Skeletal muscle cell (primary cell): ENCODE results near the gene TNIK.
A peak's percentile ranks its signal among the peaks of the same experiment; 100 is the strongest.
"Not testable (repeated sequence)": the region's sequence is repeated elsewhere in the genome, so short reads cannot be mapped to it uniquely, and the experiment has no call there.

Experiments used
- DNase-seq: peaks from one replicate; pipeline ENCODE4 v3.0.0-alpha.2; 2010; ENCODE audit warnings: low read depth
- H3K4me3 ChIP-seq: 2 replicates; pipeline ENCODE4 v1.5.1; 2011; ENCODE audit warnings: low read depth, mild to moderate bottlenecking, control low read depth, low read length, moderate library complexity

The TNIK gene

GRCh38 chr3:171452328-171452727 is 7.9 kb downstream of the TNIK start:
- H3K4me3 ChIP-seq = no peak overlapping the region
- no peak for DNase-seq

- DNase-seq = no peak
- no peak overlapping the region for H3K4me3 ChIP-seq
These were observed 8.3 kb downstream of the TNIK start for GRCh38 chr3:171451915-171452314.

- H3K4me3 ChIP-seq, DNase-seq: not testable (repeated sequence)
These were observed 12.7 kb downstream of the TNIK start for GRCh38 chr3:171447579-171447891.

- peak; percentile 36 for DNase-seq
- H3K4me3 ChIP-seq = no peak overlapping the region
These were observed 13.2 kb downstream of the TNIK start for GRCh38 chr3:171446801-171447578.

GRCh38 chr3:171446301-171446700 is 13.9 kb downstream of the TNIK start:
- H3K4me3 ChIP-seq = no peak overlapping the region
- DNase-seq = no peak

GRCh38 chr3:171445620-171446204 is 14.5 kb downstream of the TNIK start:
- no peak for DNase-seq
- H3K4me3 ChIP-seq = no peak overlapping the region

- DNase-seq = no peak
- no peak overlapping the region for H3K4me3 ChIP-seq
These were observed 16.1 kb downstream of the TNIK start for GRCh38 chr3:171444001-171444690.

- DNase-seq = no peak
- no peak overlapping the region for H3K4me3 ChIP-seq
These were observed 16.8 kb downstream of the TNIK start for GRCh38 chr3:171443211-171443957.

GRCh38 chr3:171442184-171442583 is 18.0 kb downstream of the TNIK start:
- H3K4me3 ChIP-seq = no peak overlapping the region
- DNase-seq = no peak

- DNase-seq = no peak
- H3K4me3 ChIP-seq = no peak overlapping the region
These were observed 18.8 kb downstream of the TNIK start for GRCh38 chr3:171441381-171441780.

- no peak overlapping the region for H3K4me3 ChIP-seq
- no peak for DNase-seq
These were observed 20.2 kb downstream of the TNIK start for GRCh38 chr3:171439996-171440395.

- H3K4me3 ChIP-seq = no peak overlapping the region
- no peak for DNase-seq
These were observed 23.0 kb downstream of the TNIK start for GRCh38 chr3:171437115-171437756.

GRCh38 chr3:171436380-171436779 is 23.8 kb downstream of the TNIK start:
- H3K4me3 ChIP-seq = no peak overlapping the region
- DNase-seq = no peak

- DNase-seq = no peak
- no peak overlapping the region for H3K4me3 ChIP-seq
These were observed 24.4 kb downstream of the TNIK start for GRCh38 chr3:171435757-171436156.

- no peak for DNase-seq
- no peak overlapping the region for H3K4me3 ChIP-seq
These were observed 25.1 kb downstream of the TNIK start for GRCh38 chr3:171435143-171435542.

- no peak for DNase-seq
- no peak overlapping the region for H3K4me3 ChIP-seq
These were observed 27.7 kb downstream of the TNIK start for GRCh38 chr3:171432548-171432947.

GRCh38 chr3:171431550-171431949 is 28.7 kb downstream of the TNIK start:
- no peak for DNase-seq
- no peak overlapping the region for H3K4me3 ChIP-seq

GRCh38 chr3:171430530-171430929 is 29.7 kb downstream of the TNIK start:
- no peak overlapping the region for H3K4me3 ChIP-seq
- no peak for DNase-seq

- no peak for DNase-seq
- H3K4me3 ChIP-seq = no peak overlapping the region
These were observed 30.6 kb downstream of the TNIK start for GRCh38 chr3:171429635-171430034.

- H3K4me3 ChIP-seq = no peak overlapping the region
- no peak for DNase-seq
These were observed 31.3 kb downstream of the TNIK start for GRCh38 chr3:171428892-171429291.
